Left lobe of liver (tissue), 2 donors: ENCODE results near the gene CHAF1A. TPM values are rescaled to one million over a fixed set of nuclear protein-coding genes. Genes with fewer than 3 reads are reported as not detected.

Experiments used
- ATAC-seq: fragments of 200-7000 bp; cut with Tn5 transposase; one replicate; pipeline ENCODE4 v1.9.1; 2020; ENCODE audit warnings: mild to moderate bottlenecking, moderate library complexity
- DNase-seq: peaks from one replicate; pipeline ENCODE4 v3.0.0-alpha.2; 2020; ENCODE audit warnings: low spot score
- total RNA-seq: library from RNA; stranded (reverse); gene quantifications from one replicate; pipeline ENCODE4 v1.2.1, GENCODE V29; 2021
- donor health status: DM: no; HTN: no; CAD: no; lungs with moderate emphysema.
- donor health status: DM: no; HTN: yes; CAD: no.

CHAF1A gene
- total RNA-seq, 1 donor from 2014 or later, result 3.3 TPM

- ATAC-seq (no peak), DNase-seq (no peak)
Measured at GRCh38 chr19:4482721-4483364, 80.4 kb downstream of the CHAF1A start.

- ATAC-seq (no peak), DNase-seq (no peak)
Measured at GRCh38 chr19:4483385-4483784, 80.9 kb downstream of the CHAF1A start.

DNA sequence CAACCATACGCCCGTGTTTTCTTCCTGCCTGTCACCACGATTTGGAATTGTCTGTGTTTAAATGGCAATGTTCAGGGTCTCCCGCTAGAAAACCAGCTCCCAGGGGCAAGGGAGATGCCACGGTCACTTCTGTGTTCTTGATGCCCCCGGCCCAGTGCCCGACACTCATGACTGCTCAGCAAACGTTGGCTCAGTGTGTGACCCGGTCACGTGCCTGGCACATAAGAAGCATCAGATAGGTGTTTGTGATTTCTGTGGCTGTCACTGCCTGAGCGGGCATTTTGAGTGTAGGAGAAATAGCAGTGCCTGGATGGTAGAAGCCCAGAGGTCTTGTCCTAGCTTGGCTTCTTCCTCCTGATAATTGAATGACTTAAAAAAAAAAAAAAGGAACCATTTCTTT lies 85.1 kb downstream of the CHAF1A start:
- no peak for DNase-seq
- ATAC-seq, result no peak

GRCh38 chr19:4488496-4488895 lies 86.1 kb downstream of the CHAF1A start:
- ATAC-seq, result no peak
- DNase-seq, result no peak

GRCh38 chr19:4491446-4491845 lies 89.0 kb downstream of the CHAF1A start:
- ATAC-seq, result no peak
- DNase-seq, result no peak

DNA sequence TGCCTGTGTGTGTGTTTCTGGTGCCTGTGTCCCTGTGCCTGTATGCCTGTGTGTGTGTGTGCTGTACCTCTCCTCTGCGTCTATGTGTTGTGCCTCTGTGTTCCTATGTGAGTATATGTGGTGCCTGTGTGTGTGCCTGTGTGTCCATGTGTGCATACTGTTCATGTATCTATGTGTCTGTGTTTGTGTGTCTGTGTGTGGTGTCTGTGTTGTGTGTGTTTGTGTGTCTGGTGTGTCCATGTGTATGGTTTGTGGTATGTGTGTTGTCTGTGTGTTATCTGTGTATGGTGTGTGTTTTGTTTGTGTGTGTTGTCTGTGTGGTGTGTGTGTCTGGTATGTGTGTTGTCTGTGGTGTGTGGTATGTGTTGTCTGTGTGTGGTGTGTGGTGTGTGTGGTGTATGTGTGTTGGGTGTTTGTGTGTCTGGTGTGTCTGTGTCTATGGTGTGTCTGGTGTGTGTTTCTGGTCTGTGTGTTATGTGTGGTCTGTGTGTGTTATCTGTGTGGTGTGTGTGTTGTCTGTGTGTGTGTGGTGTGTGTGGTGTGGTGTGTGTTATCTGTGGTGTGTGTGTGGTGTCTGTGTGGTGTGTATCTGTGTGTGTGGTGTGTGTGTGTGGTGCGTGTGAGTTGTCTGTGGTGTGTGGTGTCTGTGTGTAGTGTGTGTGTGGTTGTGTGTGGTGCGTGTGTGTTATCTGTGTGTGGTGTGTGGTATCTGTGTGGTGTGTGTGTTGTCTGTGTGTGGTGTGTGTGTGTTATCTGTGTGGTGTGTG lies 90.1 kb downstream of the CHAF1A start:
- ATAC-seq (no peak), DNase-seq (no peak)

Other genes starting within 250 kb of the CHAF1A start
- gene CREB3L3, start 249.0 kb upstream of the CHAF1A start, total RNA-seq, result 52.0 TPM
- gene SIRT6, start 220.1 kb upstream of the CHAF1A start, total RNA-seq, result 11.1 TPM
- gene ANKRD24, start 220.0 kb upstream of the CHAF1A start, total RNA-seq, result 5.6 TPM
- gene EBI3, start 173.1 kb upstream of the CHAF1A start, total RNA-seq, result 1.3 TPM
- gene YJU2, start 155.6 kb upstream of the CHAF1A start, total RNA-seq, result 8.1 TPM
- 8.8 TPM for gene SHD, start 123.4 kb upstream of the CHAF1A start, total RNA-seq
- gene TMIGD2, start 100.3 kb upstream of the CHAF1A start, total RNA-seq, result 0.25 TPM
- gene FSD1, start 98.0 kb upstream of the CHAF1A start, total RNA-seq, result 1.3 TPM
- gene STAP2, start 63.8 kb upstream of the CHAF1A start, total RNA-seq, result 31.8 TPM
- 24.2 TPM for gene MPND, start 59.1 kb upstream of the CHAF1A start, total RNA-seq
- 30.2 TPM for gene SH3GL1, start 2.1 kb upstream of the CHAF1A start, total RNA-seq
- 73.5 TPM for gene UBXN6, start 55.2 kb downstream of the CHAF1A start, total RNA-seq
- gene HDGFL2, start 69.7 kb downstream of the CHAF1A start, total RNA-seq, result 16.8 TPM
- gene PLIN4, start 115.8 kb downstream of the CHAF1A start, total RNA-seq, result 36.8 TPM
- 136 TPM for gene PLIN5, start 132.6 kb downstream of the CHAF1A start, total RNA-seq
- gene LRG1, start 137.4 kb downstream of the CHAF1A start, total RNA-seq, result 328 TPM
- 1.8 TPM for gene SEMA6B, start 157.0 kb downstream of the CHAF1A start, total RNA-seq
- 24.5 TPM for gene TNFAIP8L1, start 236.9 kb downstream of the CHAF1A start, total RNA-seq